ENCODE measurements around the gene CDYL.

GRCh38 chr6:4762294-4762693, 13.9 kb upstream of the CDYL start:
- TF ChIP-seq GATA2 (IDR thresholded peaks at IDR 0.05; ENCODE audit: low read depth, low read length) (no peak), GATA3 (IDR thresholded peaks at IDR 0.05; ENCODE audit: low read depth, low read length) (no peak)
